GM19467 (cell line): ENCODE measurements around the gene RUNDC3A.
"Not testable (repeated sequence)": the region's sequence is repeated elsewhere in the genome, so short reads cannot be mapped to it uniquely, and the experiment has no call there.

Experiments
- ATAC-seq: cut with Tn5 transposase; IDR thresholded peaks from one replicate; pipeline ENCODE4 v1.9.1; 2021; ENCODE audit warnings: mild to moderate bottlenecking, moderate library complexity; ENCODE audit not compliant: unreplicated experiment

RUNDC3A gene

DNA sequence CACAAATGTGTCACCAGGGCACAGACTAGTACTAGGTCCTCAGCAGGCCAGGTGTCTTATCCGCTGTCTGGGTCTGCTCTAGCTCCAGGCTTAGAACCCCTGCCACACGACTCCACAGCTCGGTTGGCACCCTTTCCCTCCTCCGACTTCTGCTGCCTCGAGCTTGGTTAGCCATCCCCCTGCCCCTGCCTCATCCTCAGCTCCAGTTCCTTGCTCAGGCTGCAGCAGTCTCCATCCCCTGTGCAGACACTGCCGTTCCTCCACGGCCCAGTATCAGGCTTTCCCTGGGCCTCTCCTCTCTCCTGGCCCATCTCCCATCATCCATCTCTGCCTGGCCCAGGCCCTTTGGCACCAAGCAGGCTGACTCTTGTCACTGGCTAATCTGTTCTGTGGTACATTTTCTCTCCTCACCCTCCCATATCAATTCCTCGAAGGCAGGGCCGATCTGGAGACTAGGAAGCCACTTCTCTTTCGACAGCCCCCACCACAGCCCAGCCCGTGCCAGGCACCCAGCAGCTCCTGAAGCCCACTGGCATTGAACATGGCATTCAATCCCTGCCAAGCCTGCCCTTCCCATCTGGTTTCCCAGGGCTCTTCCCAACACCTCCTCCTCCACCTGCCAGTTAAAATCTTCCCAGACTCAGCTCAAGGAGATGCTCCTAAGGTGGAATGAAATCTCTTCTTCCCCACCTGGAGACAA lies 35.3 kb downstream of the RUNDC3A start:
- no peak for ATAC-seq

DNA sequence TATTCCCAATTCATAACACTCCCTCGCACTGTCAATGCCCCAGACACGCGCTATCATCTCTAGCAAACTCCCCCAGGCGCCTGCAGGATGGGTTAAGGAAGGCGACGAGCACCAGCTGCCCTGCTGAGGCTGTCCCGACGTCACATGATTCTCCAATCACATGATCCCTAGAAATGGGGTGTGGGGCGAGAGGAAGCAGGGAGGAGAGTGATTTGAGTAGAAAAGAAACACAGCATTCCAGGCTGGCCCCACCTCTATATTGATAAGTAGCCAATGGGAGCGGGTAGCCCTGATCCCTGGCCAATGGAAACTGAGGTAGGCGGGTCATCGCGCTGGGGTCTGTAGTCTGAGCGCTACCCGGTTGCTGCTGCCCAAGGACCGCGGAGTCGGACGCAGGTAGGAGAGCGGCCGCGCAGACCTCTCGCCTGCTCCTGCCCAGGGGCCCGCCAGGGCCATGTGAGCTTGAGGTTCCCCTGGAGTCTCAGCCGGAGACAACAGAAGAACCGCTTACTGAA lies 36.6 kb downstream of the RUNDC3A start, which contains the start of gene GRN:
TSS of gene GRN (plus strand) at position 364 of the 515 bp plus-strand sequence. CDS start 3,863 bp downstream, outside the sequence.
- ATAC-seq, result peak; percentile 50

DNA sequence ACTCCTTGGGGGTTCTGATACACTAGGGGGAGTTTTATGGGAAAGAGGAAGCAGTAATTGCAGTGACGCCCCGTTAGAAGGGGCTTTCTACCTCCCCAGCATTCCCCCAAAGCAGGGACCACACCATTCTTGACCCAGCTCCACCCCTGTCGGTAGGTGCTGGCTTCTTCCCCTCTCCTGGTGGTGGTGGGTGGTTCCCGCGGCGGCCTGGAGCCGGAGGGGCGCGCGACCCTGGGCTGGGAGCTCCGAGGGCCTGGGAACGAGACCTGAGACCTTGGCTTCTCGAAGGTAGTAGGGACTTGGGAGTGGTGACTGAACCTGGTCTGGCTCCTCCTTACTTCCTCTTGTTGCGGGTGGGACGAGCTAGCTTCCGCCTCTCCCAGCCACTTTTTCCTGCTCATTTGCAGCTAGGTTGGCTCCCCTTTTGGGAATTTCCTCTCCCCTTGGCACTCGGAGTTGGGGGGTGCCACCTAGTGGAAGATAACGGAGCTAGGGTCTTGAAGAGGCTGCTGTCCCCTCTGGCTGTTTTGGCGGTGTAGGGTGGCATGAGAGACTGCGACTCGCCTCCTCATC lies 37.1 kb downstream of the RUNDC3A start:
- ATAC-seq, result peak; percentile 2

GRCh38 chr17:44346064-44346844 lies 37.9 kb downstream of the RUNDC3A start:
- no peak for ATAC-seq

- not testable (repeated sequence) for ATAC-seq
Measured at GRCh38 chr17:44347206-44348055, 39.0 kb downstream of the RUNDC3A start.

- ATAC-seq, result peak; percentile 28
Measured at GRCh38 chr17:44348234-44348987, 40.0 kb downstream of the RUNDC3A start.

GRCh38 chr17:44348988-44349364 lies 40.6 kb downstream of the RUNDC3A start:
- no peak for ATAC-seq

GRCh38 chr17:44349553-44350070 lies 41.2 kb downstream of the RUNDC3A start:
- ATAC-seq, result no peak

- ATAC-seq, result no peak
Measured at GRCh38 chr17:44350733-44351226, 42.4 kb downstream of the RUNDC3A start.

DNA sequence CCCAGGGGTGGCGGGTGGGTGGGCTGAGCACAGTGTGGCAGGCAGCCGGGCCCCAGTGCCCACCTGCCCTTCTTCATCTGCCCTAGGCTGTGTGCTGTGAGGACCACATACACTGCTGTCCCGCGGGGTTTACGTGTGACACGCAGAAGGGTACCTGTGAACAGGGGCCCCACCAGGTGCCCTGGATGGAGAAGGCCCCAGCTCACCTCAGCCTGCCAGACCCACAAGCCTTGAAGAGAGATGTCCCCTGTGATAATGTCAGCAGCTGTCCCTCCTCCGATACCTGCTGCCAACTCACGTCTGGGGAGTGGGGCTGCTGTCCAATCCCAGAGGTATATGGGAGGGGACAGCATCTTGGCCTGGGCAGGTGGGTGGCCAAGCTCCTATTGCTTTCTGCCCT lies 43.1 kb downstream of the RUNDC3A start:
- no peak for ATAC-seq

DNA sequence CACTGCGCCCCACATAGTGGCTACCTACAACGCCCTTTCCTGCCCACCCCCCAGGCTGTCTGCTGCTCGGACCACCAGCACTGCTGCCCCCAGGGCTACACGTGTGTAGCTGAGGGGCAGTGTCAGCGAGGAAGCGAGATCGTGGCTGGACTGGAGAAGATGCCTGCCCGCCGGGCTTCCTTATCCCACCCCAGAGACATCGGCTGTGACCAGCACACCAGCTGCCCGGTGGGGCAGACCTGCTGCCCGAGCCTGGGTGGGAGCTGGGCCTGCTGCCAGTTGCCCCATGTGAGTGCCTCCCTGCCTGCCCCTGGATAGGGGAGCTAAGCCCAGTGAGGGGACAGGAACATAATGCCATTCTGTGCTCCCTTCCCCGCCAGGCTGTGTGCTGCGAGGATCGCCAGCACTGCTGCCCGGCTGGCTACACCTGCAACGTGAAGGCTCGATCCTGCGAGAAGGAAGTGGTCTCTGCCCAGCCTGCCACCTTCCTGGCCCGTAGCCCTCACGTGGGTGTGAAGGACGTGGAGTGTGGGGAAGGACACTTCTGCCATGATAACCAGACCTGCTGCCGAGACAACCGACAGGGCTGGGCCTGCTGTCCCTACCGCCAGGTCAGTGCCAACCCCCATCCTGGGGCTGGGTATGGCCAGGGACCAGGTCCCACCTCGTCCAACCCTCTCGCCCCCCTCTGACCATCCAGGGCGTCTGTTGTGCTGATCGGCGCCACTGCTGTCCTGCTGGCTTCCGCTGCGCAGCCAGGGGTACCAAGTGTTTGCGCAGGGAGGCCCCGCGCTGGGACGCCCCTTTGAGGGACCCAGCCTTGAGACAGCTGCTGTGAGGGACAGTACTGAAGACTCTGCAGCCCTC lies 43.8 kb downstream of the RUNDC3A start:
- no peak for ATAC-seq

DNA sequence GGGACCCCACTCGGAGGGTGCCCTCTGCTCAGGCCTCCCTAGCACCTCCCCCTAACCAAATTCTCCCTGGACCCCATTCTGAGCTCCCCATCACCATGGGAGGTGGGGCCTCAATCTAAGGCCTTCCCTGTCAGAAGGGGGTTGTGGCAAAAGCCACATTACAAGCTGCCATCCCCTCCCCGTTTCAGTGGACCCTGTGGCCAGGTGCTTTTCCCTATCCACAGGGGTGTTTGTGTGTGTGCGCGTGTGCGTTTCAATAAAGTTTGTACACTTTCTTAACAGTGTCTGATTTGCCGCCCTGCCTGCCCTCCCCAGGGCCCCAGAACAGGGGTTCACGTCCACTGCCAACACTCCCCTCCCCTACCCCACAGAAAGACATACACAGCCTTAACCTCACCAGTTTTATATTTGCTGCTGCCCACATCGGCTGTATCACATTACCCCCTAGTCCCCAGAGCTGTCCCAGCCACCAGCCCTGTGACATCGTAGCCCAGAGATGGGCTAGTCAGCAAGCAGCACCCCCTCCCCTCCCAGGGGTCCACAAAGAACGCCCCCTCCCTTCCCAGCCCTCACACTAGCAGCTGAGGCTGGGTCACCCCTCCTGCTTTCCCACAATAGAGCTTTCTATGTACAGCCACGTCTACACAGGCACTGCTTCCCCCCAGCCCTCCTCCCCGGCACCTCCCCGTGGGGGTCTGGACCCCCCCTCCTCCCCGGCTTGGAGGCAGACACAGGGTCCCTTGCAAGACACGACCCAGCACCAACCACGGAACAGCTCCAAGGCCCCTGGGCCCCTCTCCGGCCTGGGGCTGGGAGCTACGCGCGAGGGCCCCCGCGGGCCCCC lies 44.6 kb downstream of the RUNDC3A start:
- no peak for ATAC-seq

GRCh38 chr17:44353672-44354331 lies 45.4 kb downstream of the RUNDC3A start:
- no peak for ATAC-seq

GRCh38 chr17:44354582-44355561 lies 46.5 kb downstream of the RUNDC3A start:
- ATAC-seq, result no peak

DNA sequence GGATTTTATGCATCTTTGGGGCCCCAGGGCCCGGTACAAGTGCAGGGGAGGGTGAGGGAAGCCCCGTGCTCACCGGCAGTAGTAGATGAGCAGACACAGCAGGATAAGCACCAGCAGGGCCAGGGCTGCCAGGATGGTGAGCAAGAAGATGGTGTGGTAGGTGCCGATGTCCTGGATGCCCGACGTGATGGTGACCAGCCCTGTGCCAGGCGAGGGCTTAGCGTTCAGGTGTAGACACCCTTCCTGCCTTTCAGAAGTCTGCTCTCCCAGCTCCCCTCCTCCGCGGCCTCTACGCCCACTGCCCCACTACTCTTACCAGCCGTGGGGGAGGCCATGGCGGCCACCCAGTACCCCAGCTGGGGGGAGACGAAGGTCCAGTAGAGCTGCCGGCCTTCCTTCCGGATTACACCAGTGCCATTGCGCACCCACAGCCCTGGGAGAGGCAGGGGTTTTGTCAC lies 47.3 kb downstream of the RUNDC3A start:
- ATAC-seq, result no peak

GRCh38 chr17:44356241-44356640 lies 47.8 kb downstream of the RUNDC3A start:
- ATAC-seq, result no peak
